ENCODE results near the gene LMO7.

DNA sequence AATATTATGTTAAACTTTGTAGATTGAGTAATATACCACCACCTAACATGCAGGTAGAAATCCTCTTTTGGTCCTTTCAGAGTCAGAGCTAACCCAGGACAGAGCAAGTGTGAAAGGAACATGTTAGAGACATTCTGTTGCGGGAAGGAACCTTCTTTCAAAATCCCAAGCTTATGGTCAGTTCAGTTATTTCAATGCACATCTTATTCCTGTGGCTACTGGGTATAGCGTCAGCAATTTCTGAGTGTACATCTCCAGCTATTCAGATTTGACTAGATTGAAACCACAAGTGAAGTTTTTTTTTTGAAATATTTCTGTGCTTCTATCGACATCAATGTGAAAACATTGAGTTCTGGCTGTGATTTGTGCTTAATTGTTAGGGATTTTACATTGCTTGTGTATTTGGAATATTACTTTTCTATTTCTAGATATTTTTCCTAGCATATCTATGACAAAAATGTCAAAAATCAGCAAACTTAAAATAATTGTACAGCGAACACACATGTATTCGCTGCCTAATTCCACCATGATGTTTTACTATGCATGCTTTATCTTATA, 165.3 kb downstream of the LMO7 start:
- TF ChIP-seq CHD2 (IDR thresholded peaks at IDR 0.05; ENCODE audit: low read length): no peak
- TF ChIP-seq TAF1 (IDR thresholded peaks at IDR 0.05; ENCODE audit: low read depth, low read length): no peak
- TF ChIP-seq, protein P1, sequence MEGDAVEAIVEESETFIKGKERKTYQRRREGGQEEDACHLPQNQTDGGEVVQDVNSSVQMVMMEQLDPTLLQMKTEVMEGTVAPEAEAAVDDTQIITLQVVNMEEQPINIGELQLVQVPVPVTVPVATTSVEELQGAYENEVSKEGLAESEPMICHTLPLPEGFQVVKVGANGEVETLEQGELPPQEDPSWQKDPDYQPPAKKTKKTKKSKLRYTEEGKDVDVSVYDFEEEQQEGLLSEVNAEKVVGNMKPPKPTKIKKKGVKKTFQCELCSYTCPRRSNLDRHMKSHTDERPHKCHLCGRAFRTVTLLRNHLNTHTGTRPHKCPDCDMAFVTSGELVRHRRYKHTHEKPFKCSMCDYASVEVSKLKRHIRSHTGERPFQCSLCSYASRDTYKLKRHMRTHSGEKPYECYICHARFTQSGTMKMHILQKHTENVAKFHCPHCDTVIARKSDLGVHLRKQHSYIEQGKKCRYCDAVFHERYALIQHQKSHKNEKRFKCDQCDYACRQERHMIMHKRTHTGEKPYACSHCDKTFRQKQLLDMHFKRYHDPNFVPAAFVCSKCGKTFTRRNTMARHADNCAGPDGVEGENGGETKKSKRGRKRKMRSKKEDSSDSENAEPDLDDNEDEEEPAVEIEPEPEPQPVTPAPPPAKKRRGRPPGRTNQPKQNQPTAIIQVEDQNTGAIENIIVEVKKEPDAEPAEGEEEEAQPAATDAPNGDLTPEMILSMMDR (IDR thresholded peaks at IDR 0.05; ENCODE audit: control extremely low read depth in 1 of 3, insufficient read depth in 1 of 3, low read depth in 1 of 3, low read length in 3 of 3): no peak
- no peak for TF ChIP-seq ZNF274 (IDR thresholded peaks at IDR 0.05; ENCODE audit: borderline replicate concordance, extremely low read depth, low read length)
- no peak for TF ChIP-seq POLR2A (IDR thresholded peaks at IDR 0.05; ENCODE audit: control extremely low read depth in 1 of 2, low read depth in 2 of 2, low read length in 2 of 2)
- no peak for TF ChIP-seq ASH2L (IDR thresholded peaks at IDR 0.05; ENCODE audit: low read length)
- no peak for TF ChIP-seq RAD21 (IDR thresholded peaks at IDR 0.05 in 1 of 2, conservative IDR thresholded peaks at IDR 0.05 in 1 of 2; ENCODE audit: low read depth in 2 of 2, low read length in 2 of 2)
